GM21390 (cell line): ENCODE results near the gene SUN2.

Experiments
- ATAC-seq: cut with Tn5 transposase; IDR thresholded peaks from one replicate; pipeline ENCODE4 v1.9.1; 2021; ENCODE audit not compliant: unreplicated experiment

Gene SUN2

GRCh38 chr22:38700270-38700788 lies 55.5 kb downstream of the SUN2 start:
- ATAC-seq: peak; percentile 18

- no peak for ATAC-seq
Observed at GRCh38 chr22:38699784-38700183, 56.0 kb downstream of the SUN2 start.

- no peak for ATAC-seq
Observed at GRCh38 chr22:38699143-38699542, 56.7 kb downstream of the SUN2 start.

GRCh38 chr22:38698407-38699094 lies 57.2 kb downstream of the SUN2 start:
- no peak for ATAC-seq

- ATAC-seq: no peak
Observed at GRCh38 chr22:38697425-38698089, 58.2 kb downstream of the SUN2 start.

GRCh38 chr22:38696606-38697424 lies 59.0 kb downstream of the SUN2 start:
- ATAC-seq: no peak

GRCh38 chr22:38694940-38695339 lies 60.9 kb downstream of the SUN2 start:
- ATAC-seq: no peak

GRCh38 chr22:38694049-38694448 lies 61.7 kb downstream of the SUN2 start:
- no peak for ATAC-seq

- no peak for ATAC-seq
Observed at GRCh38 chr22:38689651-38690050, 66.1 kb downstream of the SUN2 start.

- ATAC-seq: no peak
Observed at GRCh38 chr22:38685761-38686160, 70.0 kb downstream of the SUN2 start.

GRCh38 chr22:38684895-38685294 lies 70.9 kb downstream of the SUN2 start:
- no peak for ATAC-seq
